HepG2 (cell line): ENCODE data around the gene IL27RA. TPM values are rescaled to one million over a fixed set of nuclear protein-coding genes. Genes with fewer than 3 reads are reported as not detected.

Source experiments
- DR1 ChIP-seq: sonication (generic); formaldehyde crosslinking; IDR thresholded peaks from 2 replicates; pipeline ENCODE4 v1.8.0; 2021; ENCODE audit warnings: mild to moderate bottlenecking, missing genetic modification reagents, inconsistent platforms
- FOXO4 ChIP-seq: sonication (generic); formaldehyde crosslinking; conservative IDR thresholded peaks from 2 replicates; pipeline ENCODE4 v1.8.1; 2023; ENCODE audit warnings: missing genetic modification reagents
- IRF9 ChIP-seq: sonication (generic); formaldehyde crosslinking; IDR thresholded peaks from 2 replicates; pipeline ENCODE4 v1.8.0; 2022; ENCODE audit warnings: missing genetic modification reagents, mild to moderate bottlenecking, borderline replicate concordance
- JUND ChIP-seq: sonication (generic); formaldehyde crosslinking; IDR thresholded peaks from 2 replicates; pipeline ENCODE4 v1.8.0; 2022; ENCODE audit warnings: mild to moderate bottlenecking, missing genetic modification reagents
- MEIS2 ChIP-seq: sonication (generic); formaldehyde crosslinking; IDR thresholded peaks from 2 replicates; pipeline ENCODE4 v1.9.0; 2021; ENCODE audit warnings: mild to moderate bottlenecking, missing genetic modification reagents
- PBX2 ChIP-seq: IDR thresholded peaks from 2 replicates; pipeline ENCODE4 v1.6.1; 2016; ENCODE audit warnings: control low read depth
- TOE1 ChIP-seq: sonication (generic); formaldehyde crosslinking; IDR thresholded peaks from 2 replicates; pipeline ENCODE4 v1.4.0; 2020; ENCODE audit warnings: mild to moderate bottlenecking, missing genetic modification reagents
- ZBTB37 ChIP-seq: sonication (generic); formaldehyde crosslinking; IDR thresholded peaks from 2 replicates; pipeline ENCODE4 v1.4.0; 2020; ENCODE audit warnings: mild to moderate bottlenecking, missing genetic modification reagents
- ZBTB40 ChIP-seq, 2 experiments: fragments of 450-650 bp in 1 of 2; sonication (generic) in 1 of 2; formaldehyde crosslinking in 1 of 2; IDR thresholded peaks; 2 replicates each; pipeline versions ENCODE4 v1.6.1 to v1.8.0; 2016 to 2022; ENCODE audit warnings: antibody characterized with exemption in 1 of 2, mild to moderate bottlenecking in 1 of 2, missing genetic modification reagents in 1 of 2
- ZNF207 ChIP-seq: fragments of 450-650 bp; IDR thresholded peaks from 2 replicates; pipeline ENCODE4 v1.6.1; 2016; ENCODE audit warnings: antibody characterized with exemption, borderline replicate concordance
- ZNF337 ChIP-seq: sonication (generic); formaldehyde crosslinking; IDR thresholded peaks from 2 replicates; pipeline ENCODE4 v1.5.1; 2020; ENCODE audit warnings: missing genetic modification reagents, low read depth, mild to moderate bottlenecking, borderline replicate concordance
- ZNF468 ChIP-seq: sonication (generic); formaldehyde crosslinking; IDR thresholded peaks from 2 replicates; pipeline ENCODE4 v1.8.0; 2022; ENCODE audit warnings: mild to moderate bottlenecking, moderate library complexity, missing genetic modification reagents
- ZNF678 ChIP-seq: sonication (generic); formaldehyde crosslinking; IDR thresholded peaks from 2 replicates; pipeline ENCODE4 v1.4.0; 2020; ENCODE audit warnings: mild to moderate bottlenecking, missing genetic modification reagents
- polyA plus RNA-seq, 8 experiments: library from polyadenylated mRNA; depleted of rRNA in 3 of 8; stranded (reverse) in 7 of 8; unstranded in 1 of 8; fragments of >200 nt; fragmentation: Illumina TruSeq in 4 of 8; extraction: Trizol in 4 of 8; gene quantifications; 2 replicates each; pipeline versions ENCODE4 v1.2.1 to v1.2.3, GENCODE V29; 2011 to 2016; ENCODE audit warnings: low read depth in 4 of 8, missing spikeins in 1 of 8, mixed read lengths in 1 of 8; ENCODE audit not compliant: insufficient read depth in 1 of 8
- total RNA-seq, 5 experiments: library from RNA; depleted of rRNA; stranded (reverse); fragments of >200 nt; fragmentation: Illumina TruSeq; extraction: Trizol; gene quantifications; 2 replicates each; pipeline ENCODE4 v1.2.3, GENCODE V29; 2016; ENCODE audit warnings: low read depth in 1 of 5

The IL27RA gene
- total and polyA plus RNA-seq, 2 of the 13 experiments (the other 11 are each of a cell fraction or from before 2014, with no cell fraction given): 3.5 to 8.1 TPM

- TF ChIP-seq ZBTB40 (IDR thresholded peaks at IDR 0.05) (no peak), ZBTB40 (CRISPR knock-in tag; IDR thresholded peaks at IDR 0.05) (peak; percentile 77; the same call in 1 of the 2 replicates), PBX2 (CRISPR knock-in tag) (no peak), ZNF337 (CRISPR knock-in tag) (no peak), ZNF207 (no peak), TOE1 (CRISPR knock-in tag) (no peak), ZNF678 (CRISPR knock-in tag) (no peak), ZBTB37 (CRISPR knock-in tag) (0 out of 2 replicates have a peak, but pooled peaks have one; percentile 54), MEIS2 (0 out of 2 replicates have a peak, but pooled peaks have one; percentile 18), FOXO4 (CRISPR knock-in tag) (0 out of 2 replicates have a peak, but pooled peaks have one; percentile 88), ZNF468 (CRISPR knock-in tag) (0 out of 2 replicates have a peak, but pooled peaks have one; percentile 25), JUND (no peak), DR1 (no peak), IRF9 (CRISPR knock-in tag) (peak; percentile 71; the same call in 1 of the 2 replicates)
Observed at GRCh38 chr19:14031719-14032480, at the start of gene IL27RA (continued).
